SJCRH30 (cell line): ENCODE data around the gene CORT. TPM values are rescaled to one million over a fixed set of nuclear protein-coding genes. Genes with fewer than 3 reads are reported as not detected.

Experiments
- total RNA-seq: library from RNA; depleted of rRNA; stranded (reverse); fragments of >200 nt; shearing (Covaris generic); gene quantifications from 2 replicates; pipeline ENCODE4 v1.2.3, GENCODE V29; 2014; rRNA removed

The CORT gene
- total RNA-seq, 1 experiment from 2014 or later: 0.30 TPM

Other genes starting within 250 kb of the CORT start
- gene KIF1B, start 239.5 kb upstream of the CORT start, total RNA-seq: 47.7 and 54.8 TPM in 2 replicates
- 316 and 350 TPM in 2 replicates for gene PGD, start 51.0 kb upstream of the CORT start, total RNA-seq
- 15.5 and 16.1 TPM in 2 replicates for gene CENPS, start 19.6 kb upstream of the CORT start, total RNA-seq
- 84.7 and 85.6 TPM in 2 replicates for gene DFFA, start 22.5 kb downstream of the CORT start, total RNA-seq
- gene PEX14, start 24.9 kb downstream of the CORT start, total RNA-seq: 14.6 and 16.3 TPM in 2 replicates